HG03108 (cell line): Measurements from ENCODE around the gene RPL39L.
"Not testable (repeated sequence)": the region's sequence is repeated elsewhere in the genome, so short reads cannot be mapped to it uniquely, and the experiment has no call there.

Experiments used
- ATAC-seq: cut with Tn5 transposase; IDR thresholded peaks from one replicate; pipeline ENCODE4 v1.9.1; 2021; ENCODE audit warnings: moderate library complexity; ENCODE audit not compliant: unreplicated experiment

RPL39L gene

DNA sequence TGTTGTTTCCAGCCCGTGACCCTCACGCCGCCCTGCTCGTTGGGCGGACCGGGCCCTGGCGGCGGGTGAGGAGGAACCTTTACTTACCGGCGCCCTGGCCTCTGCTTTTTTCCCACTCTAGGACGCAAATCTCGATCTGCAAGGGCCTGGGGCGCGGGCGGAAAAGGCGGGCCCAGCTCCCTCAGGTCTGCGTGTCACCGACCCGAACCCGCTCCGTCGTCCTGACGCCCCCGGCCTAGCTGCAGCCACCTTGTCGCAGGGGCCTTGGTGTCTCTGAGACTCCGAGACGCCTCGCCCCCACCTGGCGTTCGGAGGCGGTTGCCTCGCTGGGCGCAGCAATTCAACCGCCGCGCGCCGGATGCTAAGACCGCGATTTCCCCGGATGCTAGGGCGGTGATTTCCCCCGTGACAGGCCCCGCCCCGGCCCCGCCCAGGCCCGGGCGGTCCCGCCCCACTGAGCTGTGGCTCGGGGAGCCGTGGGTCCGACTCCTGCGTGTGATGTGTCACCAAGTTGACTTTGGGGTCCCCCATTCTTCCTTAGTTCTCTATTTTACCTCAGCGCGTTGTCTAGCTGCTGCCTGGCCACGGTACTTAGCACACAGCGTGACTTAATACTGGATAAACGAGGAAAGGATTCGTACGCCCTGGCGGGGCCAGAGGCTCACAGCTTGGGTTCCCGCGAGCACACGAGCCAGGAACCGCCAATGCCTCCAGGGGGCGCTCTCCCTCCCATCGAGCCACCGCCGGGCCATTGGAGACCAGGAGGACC, at the start of gene RPL39L:
Gene RPL39L (minus strand): TSS at position 371 of the 769 bp plus-strand sequence. CDS start 18,196 bp downstream, outside the sequence.
- ATAC-seq: peak; percentile 98

DNA sequence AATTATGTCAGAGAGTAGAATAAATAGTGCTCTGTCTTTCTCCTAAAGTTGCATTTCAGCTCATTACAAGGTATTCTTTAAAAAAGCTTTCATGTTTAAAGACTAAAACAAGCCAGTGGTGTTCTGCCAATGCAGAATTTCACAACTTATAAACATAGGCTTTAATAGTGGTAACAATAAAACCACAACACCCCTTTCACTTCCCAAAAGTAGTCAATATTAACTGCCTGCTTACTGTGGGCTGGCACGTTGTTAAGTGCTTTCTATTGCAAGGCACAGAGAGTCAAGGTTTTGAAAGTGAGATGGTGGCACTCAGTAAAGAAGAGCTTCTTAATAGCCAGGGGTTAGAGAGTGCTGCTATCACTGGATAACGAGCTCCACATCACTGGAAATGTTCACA, 49.6 kb upstream of the RPL39L start:
- no peak for ATAC-seq

DNA sequence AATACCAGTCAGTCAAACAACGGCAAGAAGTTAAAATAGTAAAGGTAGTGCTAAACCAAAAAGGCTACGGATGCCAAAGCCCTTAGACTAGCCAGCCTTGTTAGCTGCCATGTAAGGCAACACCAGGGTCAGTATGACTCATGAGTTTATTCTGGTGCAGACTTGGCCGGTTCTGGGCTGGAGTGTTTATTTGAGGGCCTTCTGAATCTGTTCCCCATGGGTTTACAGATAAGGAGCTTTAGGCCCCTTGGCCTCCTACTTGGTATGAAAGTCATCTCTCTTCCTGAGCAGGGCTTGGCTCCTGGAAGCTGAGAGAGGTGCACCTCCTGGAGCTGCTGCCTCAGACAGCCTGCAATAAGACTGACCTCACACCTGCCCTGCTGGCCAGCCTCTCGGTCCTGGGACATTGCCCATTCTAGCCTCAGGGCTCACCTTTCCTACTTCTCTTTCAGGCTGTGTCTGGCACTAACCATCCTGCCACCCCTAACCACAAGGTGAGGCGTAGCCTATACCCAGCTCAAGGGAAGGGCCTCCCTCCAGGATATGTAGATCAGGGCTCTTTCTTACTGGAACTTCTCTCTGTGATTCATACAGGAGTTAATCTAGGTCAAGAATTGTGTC, 47.6 kb upstream of the RPL39L start:
- ATAC-seq: no peak

DNA sequence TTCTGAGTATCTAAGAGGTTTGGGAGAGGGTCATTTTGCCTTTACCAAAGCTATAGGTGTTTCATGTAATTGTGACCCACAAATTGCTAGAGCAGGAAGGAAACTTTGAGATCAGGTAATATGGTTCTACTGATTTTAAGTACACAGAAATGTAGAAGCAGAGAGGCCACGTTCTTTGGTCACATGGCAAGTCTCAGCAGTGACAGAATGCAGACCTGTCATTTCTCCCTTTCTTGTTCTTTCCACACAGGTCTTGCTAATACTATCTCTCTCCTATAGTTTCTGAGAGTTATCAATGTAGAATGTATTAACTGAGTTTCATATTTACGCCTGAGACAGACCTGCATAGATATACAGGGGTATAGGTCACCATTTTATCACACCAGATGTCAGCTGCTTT, 47.1 kb upstream of the RPL39L start:
- no peak for ATAC-seq

DNA sequence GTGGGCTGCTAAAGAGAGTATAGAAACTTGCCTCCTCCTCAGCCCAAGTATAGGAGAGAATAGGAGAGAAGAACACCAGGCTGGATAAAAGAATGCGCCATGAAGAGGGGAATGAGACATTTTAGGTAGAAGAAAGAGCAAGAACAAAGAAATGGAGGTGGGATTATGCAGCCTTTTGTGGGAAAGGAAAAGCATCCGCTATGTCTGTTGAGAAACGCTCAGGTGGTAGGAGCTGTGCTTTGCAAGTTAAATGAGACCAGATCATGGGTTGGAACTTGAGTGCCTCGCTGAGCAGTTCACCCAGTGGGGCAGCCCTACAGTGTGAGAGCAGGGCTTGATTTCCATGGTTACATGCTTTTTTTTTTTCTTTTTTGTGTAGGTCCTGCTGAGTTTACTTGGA, 46.5 kb upstream of the RPL39L start:
- no peak for ATAC-seq

DNA sequence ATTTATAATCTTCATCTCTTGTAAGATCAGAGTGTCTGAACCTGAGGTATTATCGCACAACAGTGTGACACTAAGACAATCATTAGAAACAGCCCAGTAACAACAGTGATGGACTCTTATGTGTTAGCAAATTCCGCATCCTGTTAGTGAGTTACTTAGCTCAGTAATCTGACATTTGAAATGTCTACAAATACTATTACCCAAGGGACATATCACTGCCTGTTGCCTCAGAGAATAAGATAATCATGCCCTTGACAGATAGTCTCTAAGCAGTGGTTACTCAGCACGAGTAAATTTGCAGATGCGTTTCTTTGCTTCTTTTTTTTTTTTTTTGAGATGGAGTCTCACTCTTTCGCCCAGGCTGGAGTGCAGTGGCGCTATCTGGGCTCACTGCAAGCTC, 44.6 kb upstream of the RPL39L start:
- no peak for ATAC-seq

DNA sequence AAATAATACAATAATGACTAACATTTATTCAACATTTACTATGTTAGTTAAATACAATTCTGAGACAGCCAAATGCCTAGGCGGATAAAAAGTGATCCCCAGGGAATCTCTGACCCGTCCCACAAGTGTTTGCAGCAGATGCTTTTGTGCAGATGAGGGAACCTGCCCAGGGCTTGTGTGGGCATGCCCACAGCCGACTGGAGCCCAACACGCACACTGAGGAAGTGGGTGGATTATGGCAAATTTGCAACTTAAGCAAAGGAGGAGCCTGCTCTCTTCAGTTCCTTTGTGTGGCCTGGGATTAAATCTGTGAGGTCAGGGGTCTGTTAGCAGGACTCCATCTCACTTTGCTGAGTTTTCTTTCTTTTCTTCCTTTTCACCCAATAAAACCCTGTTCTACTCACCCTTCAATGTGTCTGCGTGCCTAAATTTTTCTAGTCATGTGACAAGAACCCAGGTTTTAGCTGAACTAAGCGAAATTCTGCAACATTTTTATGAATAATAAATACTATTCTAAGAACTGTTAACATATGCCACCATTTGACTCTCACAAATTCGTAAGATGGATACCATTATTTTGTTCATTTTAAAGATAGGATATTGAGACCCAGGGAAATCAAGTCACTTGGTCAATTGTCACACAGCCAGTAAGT, 44.0 kb upstream of the RPL39L start:
- ATAC-seq: no peak

DNA sequence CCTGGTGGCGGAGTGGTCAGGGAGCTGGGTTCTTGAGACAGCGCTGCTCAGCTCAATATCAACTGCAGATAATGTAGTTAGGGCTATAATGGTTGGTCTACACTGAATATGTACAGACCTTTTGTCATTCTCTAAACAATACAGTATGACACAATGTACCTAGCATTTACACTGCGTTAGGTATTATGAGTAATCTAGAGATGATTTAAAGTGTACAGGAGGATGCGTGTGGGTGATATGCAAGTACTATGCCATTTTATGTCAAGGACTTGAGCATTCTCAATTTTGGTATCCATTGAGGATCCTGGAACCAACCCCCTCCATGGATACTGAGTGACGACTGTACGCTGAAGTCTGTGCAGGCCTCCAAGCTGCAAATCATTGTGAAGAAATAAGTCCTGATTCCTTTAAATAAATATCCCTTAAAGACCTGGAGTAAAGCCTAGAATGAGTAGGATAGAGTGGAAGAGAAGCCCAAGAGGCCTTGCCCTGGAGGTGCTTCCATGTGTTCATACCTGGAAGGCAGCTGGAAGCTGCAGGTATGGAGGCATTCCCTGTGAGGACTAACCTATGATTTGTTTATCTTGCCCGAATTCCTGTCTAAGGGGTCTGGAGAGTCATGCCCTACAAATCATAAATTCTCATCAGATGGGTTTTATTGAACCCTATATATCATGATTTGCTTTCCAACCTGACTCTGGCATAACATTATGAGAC, 42.3 kb upstream of the RPL39L start:
- ATAC-seq: no peak

DNA sequence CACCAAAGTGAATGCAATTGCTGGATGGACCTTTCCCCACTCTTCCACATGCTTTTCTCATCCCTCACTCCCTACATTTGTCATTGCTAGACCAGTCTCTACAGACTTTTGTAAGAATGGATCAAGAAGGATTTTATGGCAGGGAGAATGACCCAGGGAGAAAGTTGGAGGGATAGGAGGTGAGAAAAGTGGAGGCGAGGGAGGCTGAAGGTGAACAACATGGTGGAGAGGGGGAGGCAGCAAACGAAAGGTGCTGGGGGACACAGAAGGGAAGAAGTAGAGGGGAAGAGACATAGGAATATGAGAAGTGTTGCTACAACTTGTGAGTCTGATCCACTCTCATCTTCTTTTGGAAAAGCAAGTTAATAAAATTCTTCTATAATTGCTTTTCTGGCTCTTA, 33.6 kb upstream of the RPL39L start:
- no peak for ATAC-seq

DNA sequence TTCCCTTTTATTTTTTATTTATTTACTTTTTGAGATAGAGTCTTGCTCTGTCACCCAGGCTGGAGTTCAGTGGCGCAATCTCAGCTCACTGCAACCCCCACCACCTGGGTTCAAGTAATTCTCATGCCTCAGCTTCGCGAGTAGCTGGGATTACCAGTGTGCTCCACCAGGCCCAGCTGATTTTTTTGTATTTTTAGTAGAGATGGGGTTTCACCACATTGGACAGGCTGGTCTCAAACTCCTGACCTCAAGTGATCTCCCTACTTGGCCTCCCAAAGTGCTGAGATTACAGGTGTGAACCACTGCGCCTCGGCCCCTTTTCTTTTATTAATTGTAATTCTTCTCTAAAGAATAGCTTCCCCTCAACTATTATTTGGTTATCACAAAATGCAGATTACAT, 31.6 kb upstream of the RPL39L start:
- ATAC-seq: not testable (repeated sequence)

DNA sequence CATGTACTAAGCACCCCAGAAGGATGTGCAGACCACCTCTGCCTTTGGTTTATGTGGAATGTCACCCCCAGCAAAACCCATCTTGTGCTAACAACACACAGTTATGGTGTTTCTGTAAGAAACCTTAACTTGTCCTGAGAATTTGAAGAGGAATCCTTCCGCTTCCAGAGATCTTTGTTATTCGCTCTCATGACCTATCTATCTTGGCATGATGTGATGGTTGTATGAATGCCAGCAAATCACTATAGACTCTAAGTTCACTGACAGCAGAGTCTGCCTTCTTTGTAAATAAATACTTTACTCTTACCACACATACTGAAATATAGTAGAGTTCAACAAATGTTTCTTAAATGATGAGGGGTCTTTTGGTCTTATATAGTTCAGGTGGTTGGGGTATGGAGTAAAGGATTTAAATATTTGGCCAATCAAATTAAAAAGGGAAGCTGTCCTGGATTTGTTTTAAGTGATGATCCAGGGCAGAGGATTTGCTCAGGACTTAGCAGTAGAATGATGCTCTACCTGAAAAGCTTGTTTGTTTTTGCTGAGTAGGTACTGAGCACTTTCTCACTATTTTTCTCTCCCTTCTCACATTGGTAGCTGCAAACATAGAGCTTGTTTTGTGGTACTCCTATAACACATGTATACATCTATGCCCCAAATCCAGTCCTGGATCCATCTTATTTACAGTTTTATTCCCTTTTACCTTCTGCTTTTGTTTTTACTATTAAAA, 30.1 kb upstream of the RPL39L start:
- no peak for ATAC-seq

DNA sequence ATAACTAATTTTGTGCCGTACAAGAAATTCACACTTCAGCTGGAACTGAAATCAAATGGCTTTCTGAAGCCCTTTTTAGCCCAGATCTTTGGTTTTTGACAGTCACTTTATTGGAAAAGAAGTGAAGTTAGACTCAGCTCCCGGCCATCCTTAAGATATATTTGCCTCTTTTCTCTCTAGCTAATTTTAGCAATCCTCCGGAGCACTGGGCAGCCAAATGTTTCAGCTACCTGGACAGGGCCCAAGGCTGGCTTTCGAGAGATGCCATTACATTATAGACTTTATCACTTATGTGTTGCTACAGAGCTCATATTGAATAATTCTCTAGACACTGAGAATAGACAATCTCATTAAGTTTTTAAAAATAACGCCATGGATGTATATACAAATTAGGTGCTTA, 28.5 kb upstream of the RPL39L start:
- no peak for ATAC-seq

DNA sequence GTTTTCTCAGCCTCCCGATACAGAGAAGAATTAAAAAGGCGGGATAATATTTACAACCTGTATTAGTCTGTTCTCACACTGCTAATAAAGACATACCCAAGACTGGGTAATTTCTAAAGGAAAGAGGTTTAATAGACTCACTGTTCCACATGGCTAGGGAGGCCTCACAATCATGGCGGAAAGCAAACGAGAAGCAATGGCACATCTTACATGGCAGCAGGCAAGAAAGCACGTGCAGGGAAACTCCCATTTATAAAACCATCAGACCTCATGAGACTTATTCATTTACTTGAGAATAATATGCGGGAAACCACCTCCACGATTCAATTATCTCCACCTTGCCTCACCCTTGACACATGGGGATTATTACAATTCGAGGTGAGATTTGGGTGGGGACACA, 27.5 kb upstream of the RPL39L start:
- ATAC-seq: no peak

DNA sequence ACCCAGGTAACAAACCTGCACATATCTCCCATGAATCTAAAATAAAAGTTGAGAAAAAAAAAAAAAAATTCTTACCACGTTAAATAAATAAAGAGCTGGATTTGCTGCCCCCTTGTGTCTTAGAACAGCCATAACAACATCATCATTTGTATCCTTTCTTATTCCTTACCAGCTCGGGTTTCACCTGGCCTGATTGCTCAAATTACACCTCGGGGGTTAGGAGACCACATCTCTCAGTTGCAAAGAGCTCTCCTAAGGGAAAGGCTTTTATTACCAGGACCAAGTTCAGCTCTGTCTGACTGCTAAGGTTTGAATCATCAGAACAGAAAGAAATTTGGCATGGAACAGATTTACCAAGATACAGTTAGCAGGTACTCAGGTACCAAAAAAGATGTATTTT, 25.8 kb upstream of the RPL39L start:
- no peak for ATAC-seq

DNA sequence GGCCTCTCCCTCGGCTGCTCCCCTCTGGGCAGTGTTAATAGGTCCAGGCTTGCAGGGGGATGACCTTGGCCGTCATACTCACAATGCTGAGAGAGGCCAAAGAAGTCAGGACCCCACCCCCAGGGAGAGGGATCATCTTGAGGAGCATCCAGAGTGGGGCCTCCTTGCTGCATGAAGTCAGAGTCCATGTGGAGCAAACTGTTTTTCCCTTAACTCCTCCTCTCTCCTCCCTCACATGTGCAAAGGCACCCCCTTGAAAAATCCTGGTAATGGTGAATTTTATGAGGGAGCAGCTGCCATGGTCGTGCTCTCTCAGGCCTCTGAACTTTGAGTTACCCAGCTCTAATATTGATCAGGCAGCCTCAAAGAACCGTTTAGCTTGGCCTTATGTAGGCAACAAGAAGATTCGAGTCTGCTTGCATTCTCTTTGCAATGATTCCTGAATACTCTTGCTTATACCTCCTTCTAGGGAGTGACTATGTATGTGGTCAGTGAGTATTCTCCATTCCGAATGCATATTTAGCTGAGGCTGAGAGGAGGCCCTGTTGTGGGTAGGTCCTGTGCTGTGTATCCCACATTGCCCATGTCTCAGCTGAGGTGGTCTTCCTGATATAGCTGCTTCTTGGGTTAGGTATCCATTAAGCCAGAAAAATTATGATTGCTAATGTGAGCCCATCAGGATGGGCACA, 23.1 kb upstream of the RPL39L start:
- ATAC-seq: no peak

DNA sequence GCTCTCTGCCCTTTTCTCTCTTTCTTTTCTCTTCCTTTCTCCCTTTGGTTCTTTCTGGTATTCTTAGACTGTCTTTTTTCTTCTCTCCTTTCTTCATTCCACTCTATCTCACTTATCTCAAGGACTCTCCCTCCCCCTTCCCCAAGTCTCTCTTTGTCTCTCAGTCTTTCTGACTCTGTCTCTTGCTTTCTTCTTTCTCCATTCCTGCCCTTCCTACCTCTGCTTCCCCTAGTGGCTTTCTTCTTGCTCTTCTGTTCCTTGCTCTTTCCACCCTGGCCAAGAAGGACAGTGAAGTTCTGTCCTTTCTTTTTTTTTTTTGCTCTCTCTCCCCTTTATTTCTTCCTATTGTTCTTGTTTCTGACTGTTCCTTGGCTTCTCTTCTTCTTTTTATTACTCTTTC, 22.3 kb upstream of the RPL39L start:
- ATAC-seq: no peak

DNA sequence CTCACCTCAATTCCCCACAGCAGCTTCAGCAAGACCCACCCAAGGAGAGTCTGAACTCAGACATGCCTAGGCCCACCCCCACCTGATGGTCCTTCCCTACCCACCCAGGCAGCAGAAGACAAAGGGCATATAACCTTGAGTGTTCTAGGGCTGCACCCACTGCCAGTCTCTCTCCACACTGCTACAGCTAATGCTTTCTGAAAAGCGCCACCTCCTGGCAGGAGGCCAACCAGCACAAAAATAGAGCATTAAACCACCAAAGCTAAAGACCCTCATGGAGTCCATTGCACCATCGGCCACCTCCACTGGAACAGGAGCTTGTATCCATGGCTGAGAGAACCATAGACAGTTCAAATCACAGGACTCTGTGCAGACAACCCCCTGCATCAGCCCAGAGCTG, 11.3 kb upstream of the RPL39L start:
- no peak for ATAC-seq

DNA sequence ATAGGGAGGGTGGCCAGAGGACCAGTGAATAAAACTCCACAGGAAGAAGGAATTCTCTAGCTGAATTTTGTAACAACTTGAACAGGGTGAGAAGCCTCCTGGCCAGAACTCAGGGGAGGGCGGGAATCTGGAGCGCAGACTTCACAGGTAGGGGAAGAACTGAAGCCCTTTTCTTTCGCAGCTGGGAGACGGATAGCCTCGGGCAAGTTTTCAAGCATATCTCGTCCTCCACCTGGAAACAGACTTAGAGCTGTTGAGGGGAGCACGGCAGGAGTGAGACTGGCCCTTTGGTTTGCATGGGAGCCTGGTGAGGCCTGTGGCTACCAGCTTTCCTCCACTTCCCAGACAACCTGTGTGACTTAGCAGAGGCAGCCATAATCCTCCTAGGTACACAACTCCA, 10.9 kb upstream of the RPL39L start:
- ATAC-seq: no peak

DNA sequence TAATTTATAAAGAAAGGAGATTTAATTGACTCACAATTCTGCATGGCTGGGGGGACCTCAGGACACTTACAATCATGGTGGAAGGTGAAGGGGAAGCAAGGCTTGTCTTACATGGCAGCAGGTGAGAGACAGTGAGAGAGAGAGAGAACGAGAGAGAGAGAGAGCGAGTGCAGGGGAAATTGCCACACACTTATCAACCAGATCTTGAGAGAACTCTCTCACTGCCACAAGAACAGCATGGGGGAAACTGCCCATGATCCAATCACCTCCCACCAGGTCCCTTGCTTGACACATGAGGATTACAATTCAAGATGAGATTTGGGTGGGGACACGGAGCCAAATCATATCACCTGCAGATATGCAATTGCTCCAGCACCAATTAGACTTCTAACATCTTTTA, 7.1 kb upstream of the RPL39L start:
- ATAC-seq: no peak

DNA sequence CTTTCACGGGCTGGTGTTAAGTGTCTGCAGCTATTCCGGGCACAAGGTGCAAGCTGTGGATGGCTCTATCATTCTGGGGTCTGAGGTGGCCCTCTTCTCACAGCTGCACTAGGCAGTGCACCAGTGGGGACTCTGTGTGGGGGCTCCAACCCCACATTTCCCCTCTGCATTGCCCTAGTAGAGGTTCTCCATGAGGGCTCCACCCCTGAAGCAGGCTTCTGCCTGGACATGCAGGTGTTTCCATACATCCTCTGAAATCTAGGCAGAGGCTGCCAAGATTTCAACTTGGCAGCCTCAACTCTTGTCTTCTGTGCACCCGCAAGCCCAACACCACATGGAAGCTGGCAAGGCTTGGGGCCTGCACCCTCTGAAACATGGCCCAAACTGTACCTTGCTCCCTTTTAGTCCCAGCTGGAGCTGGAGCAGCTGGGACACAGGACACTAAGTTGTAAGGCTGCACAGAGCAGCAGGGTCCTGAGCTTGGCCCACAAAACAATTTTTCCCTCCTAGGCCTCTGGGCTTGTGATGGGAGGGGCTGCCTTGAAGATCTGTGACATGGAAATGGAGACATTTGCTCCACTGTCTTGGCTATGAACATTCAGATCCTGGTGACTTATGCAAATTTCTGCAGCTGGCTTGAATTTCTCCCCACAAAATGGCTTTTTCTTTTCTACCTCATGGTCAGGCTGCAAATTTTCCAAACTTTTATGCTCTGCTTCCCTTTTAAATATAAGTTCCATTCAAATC, 6.0 kb upstream of the RPL39L start:
- ATAC-seq: no peak
